ENCODE results near the gene PRRT1B. TPM values are rescaled to one million over a fixed set of nuclear protein-coding genes. Genes with fewer than 3 reads are reported as not detected.

The PRRT1B gene
- total and polyA plus RNA-seq, 2 experiments from 2014 or later = 0.24 TPM; not detected in 1

GRCh38 chr9:131579789-131580211, 34.5 kb downstream of the PRRT1B start:
- peaks cover 23% of the 10 kb centered on the region for H3K36me3 Mint-ChIP-seq (ENCODE audit: low read depth)
- no peak overlapping the region for H3K4me3 ChIP-seq
- H3K27ac Mint-ChIP-seq = no peak overlapping the region
- no peak overlapping the region for H3K4me2 ChIP-seq
- peaks cover 13% of the 10 kb centered on the region for H3K27me3 Mint-ChIP-seq (ENCODE audit: insufficient read depth, low read depth, poor library complexity)
- H3K79me2 ChIP-seq (replicated peaks; ENCODE audit: insufficient read depth) = no peaks in the 10 kb centered on the region
- no peak overlapping the region for H2AFZ ChIP-seq
- ATAC-seq (no peak), DNase-seq (ENCODE audit: low spot score) (no peak)
- peaks cover 2% of the 10 kb centered on the region; the same call in 1 of the 3 replicates for H3K4me1 Mint-ChIP-seq
- no peak overlapping the region for H3K27ac ChIP-seq (ENCODE audit: low read depth)
- no peaks in the 10 kb centered on the region for H3K36me3 ChIP-seq (ENCODE audit: insufficient read depth)
- no peaks in the 10 kb centered on the region for H4K20me1 ChIP-seq (replicated peaks; ENCODE audit: insufficient read depth)
- no peaks in the 10 kb centered on the region for H3K27me3 ChIP-seq (ENCODE audit: insufficient read depth)
- H3K9me2 ChIP-seq (ENCODE audit: insufficient read depth) = no peaks in the 10 kb centered on the region
- H3K4me1 ChIP-seq (ENCODE audit: insufficient read depth) = no peaks in the 10 kb centered on the region
- TF ChIP-seq REST (IDR thresholded peaks at IDR 0.05; ENCODE audit: unreplicated experiment) (no peak), STAT1 (IDR thresholded peaks at IDR 0.05; ENCODE audit: unreplicated experiment) (no peak), EZH2phosphoT487 (IDR thresholded peaks at IDR 0.05; ENCODE audit: unreplicated experiment) (no peak), NANOG (IDR thresholded peaks at IDR 0.05; ENCODE audit: borderline replicate concordance) (no peak), POLR2AphosphoS5 (IDR thresholded peaks at IDR 0.05; ENCODE audit: low read depth) (no peak), ZNF462 (CRISPR knock-in tag; IDR thresholded peaks at IDR 0.05) (no peak), EZH2 (IDR thresholded peaks at IDR 0.05; ENCODE audit: low read depth, unreplicated experiment) (no peak), ZNF114 (CRISPR knock-in tag; IDR thresholded peaks at IDR 0.05) (no peak), JUNB (IDR thresholded peaks at IDR 0.05; ENCODE audit: unreplicated experiment) (no peak), CREB1 (CRISPR knock-in tag; IDR thresholded peaks at IDR 0.05; ENCODE audit: low read depth) (no peak), ETS1 (IDR thresholded peaks at IDR 0.05) (no peak), ZNF331 (CRISPR knock-in tag; IDR thresholded peaks at IDR 0.05; ENCODE audit: low read depth) (no peak), CTCF (conservative IDR thresholded peaks at IDR 0.05; ENCODE audit: low read depth in 2 of 2) (no peak)
- H3F3A ChIP-seq (replicated peaks; ENCODE audit: low read depth) = no peaks in the 10 kb centered on the region
- no peak overlapping the region for H3K4me3 Mint-ChIP-seq
- H3K9me3 Mint-ChIP-seq = no peaks in the 10 kb centered on the region

Data from GM23338 (cell line).